ENCODE measurements around the gene RIOK2. TPM values are rescaled to one million over a fixed set of nuclear protein-coding genes. Genes with fewer than 3 reads are reported as not detected.

RIOK2 gene
- total RNA-seq, 2 donors from 2014 or later = 7.3 to 16.9 TPM

GRCh38 chr5:97118261-97119006 lies 64.6 kb downstream of the RIOK2 start:
- no peak overlapping the region for H3K4me3 ChIP-seq
- no peaks in the 10 kb centered on the region for H3K27me3 ChIP-seq
- no peaks in the 10 kb centered on the region for H3K36me3 ChIP-seq (replicated peaks in 1 of 2; ENCODE audit: insufficient read depth in 1 of 2, low read depth in 2 of 2)
- H3K9me3 ChIP-seq = no peaks in the 10 kb centered on the region
- intact Hi-C loops (cut with DNase I) = no loop called here
- ATAC-seq (no peak), DNase-seq (no peak)
- H3K27ac ChIP-seq = no peak overlapping the region
- 67 to 69% methylated on average over 2 of the region's 2 CpGs for WGBS, 2 donors
- H3K4me1 ChIP-seq = no peaks in the 10 kb centered on the region
- TF ChIP-seq POLR2A (IDR thresholded peaks at IDR 0.05) (no peak), CTCF (IDR thresholded peaks at IDR 0.05) (no peak)

GRCh38 chr5:97115932-97116331 lies 67.1 kb downstream of the RIOK2 start:
- DNase-seq = no peak
- ATAC-seq = no peak
- 72 to 74% methylated on average over 9 of the region's 9 CpGs for WGBS, 2 donors
- Histone ChIP-seq H3K4me3 (no peak overlapping the region), H3K4me1 (no peaks in the 10 kb centered on the region), H3K27me3 (no peaks in the 10 kb centered on the region), H3K9me3 (no peaks in the 10 kb centered on the region), H3K27ac (no peak overlapping the region), H3K36me3 (replicated peaks in 1 of 2; ENCODE audit: insufficient read depth in 1 of 2, low read depth in 2 of 2) (no peaks in the 10 kb centered on the region)
- intact Hi-C loops (cut with DNase I) = no loop called here
- TF ChIP-seq CTCF (IDR thresholded peaks at IDR 0.05) (no peak), POLR2A (IDR thresholded peaks at IDR 0.05) (no peak)

GRCh38 chr5:97112230-97112629 lies 70.8 kb downstream of the RIOK2 start:
- H3K27me3 ChIP-seq = no peaks in the 10 kb centered on the region
- ATAC-seq (no peak), DNase-seq (no peak)
- intact Hi-C loops (cut with DNase I) = no loop called here
- no peak overlapping the region for H3K27ac ChIP-seq
- TF ChIP-seq POLR2A (IDR thresholded peaks at IDR 0.05) (no peak), CTCF (IDR thresholded peaks at IDR 0.05) (no peak)
- no peak overlapping the region for H3K4me3 ChIP-seq
- H3K36me3 ChIP-seq (replicated peaks in 1 of 2; ENCODE audit: insufficient read depth in 1 of 2, low read depth in 2 of 2) = no peaks in the 10 kb centered on the region
- WGBS, 2 donors = 77% methylated on average over 6 of the region's 6 CpGs
- H3K4me1 ChIP-seq = no peaks in the 10 kb centered on the region
- H3K9me3 ChIP-seq = no peaks in the 10 kb centered on the region

GRCh38 chr5:97111616-97112015 lies 71.4 kb downstream of the RIOK2 start:
- intact Hi-C loops (cut with DNase I) = no loop called here

More at GRCh38 chr5:97111616-97112015, 71.4 kb downstream of the RIOK2 start:
- WGBS, 2 donors = 38 to 50% methylated on average over 4 of the region's 4 CpGs
- Histone ChIP-seq H3K4me3 (no peak overlapping the region), H3K27ac (no peak overlapping the region), H3K9me3 (no peaks in the 10 kb centered on the region), H3K36me3 (replicated peaks in 1 of 2; ENCODE audit: insufficient read depth in 1 of 2, low read depth in 2 of 2) (no peaks in the 10 kb centered on the region), H3K4me1 (no peaks in the 10 kb centered on the region), H3K27me3 (no peaks in the 10 kb centered on the region)
- no peak for TF ChIP-seq POLR2A (IDR thresholded peaks at IDR 0.05)
- no peak for TF ChIP-seq CTCF (IDR thresholded peaks at IDR 0.05)
- ATAC-seq (no peak), DNase-seq (no peak)

Measured in body of pancreas (tissue), 4 donors.